NT2/D1 (cell line): Measurements from ENCODE around the gene LDLRAD4.
"Not testable (repeated sequence)": the region's sequence is repeated elsewhere in the genome, so short reads cannot be mapped to it uniquely, and the experiment has no call there.

Experiments used
- DNase-seq: peaks from one replicate; pipeline ENCODE4 v3.0.0-alpha.2; 2011; ENCODE audit warnings: low read depth, low spot score
- H3K27me3 ChIP-seq: 2 replicates; pipeline ENCODE4 v1.6.0; 2011; ENCODE audit warnings: mild to moderate bottlenecking; ENCODE audit not compliant: insufficient read length, insufficient read depth
- H3K36me3 ChIP-seq: 2 replicates; pipeline ENCODE4 v1.6.1; 2011; ENCODE audit warnings: mild to moderate bottlenecking, low read length, mixed read lengths; ENCODE audit not compliant: insufficient read depth, insufficient read length
- H3K4me1 ChIP-seq: 2 replicates; pipeline ENCODE4 v1.5.1; 2011; ENCODE audit not compliant: insufficient read depth, insufficient read length
- H3K4me3 ChIP-seq: 2 replicates; pipeline ENCODE4 v1.5.1; 2011; ENCODE audit warnings: low read depth; ENCODE audit not compliant: insufficient read length
- H3K9ac ChIP-seq: 2 replicates; pipeline ENCODE4 v1.6.0; 2011; ENCODE audit warnings: low read depth; ENCODE audit not compliant: insufficient read length
- H3K9me3 ChIP-seq: 2 replicates; pipeline ENCODE4 v1.5.1; 2011; ENCODE audit warnings: mild to moderate bottlenecking, low read length; ENCODE audit not compliant: insufficient read depth
- SUZ12 ChIP-seq: IDR thresholded peaks from 2 replicates; pipeline ENCODE4 v1.6.1; 2011; ENCODE audit not compliant: insufficient read length, insufficient read depth; ENCODE audit errors: extremely low read depth
- YY1 ChIP-seq: IDR thresholded peaks from 2 replicates; pipeline ENCODE4 v1.6.1; 2011; ENCODE audit not compliant: insufficient read length, insufficient read depth
- ZNF274 ChIP-seq: IDR thresholded peaks from 2 replicates; pipeline ENCODE4 v1.6.1; 2011; ENCODE audit warnings: mild to moderate bottlenecking, low read depth, low read length

LDLRAD4 gene

DNA sequence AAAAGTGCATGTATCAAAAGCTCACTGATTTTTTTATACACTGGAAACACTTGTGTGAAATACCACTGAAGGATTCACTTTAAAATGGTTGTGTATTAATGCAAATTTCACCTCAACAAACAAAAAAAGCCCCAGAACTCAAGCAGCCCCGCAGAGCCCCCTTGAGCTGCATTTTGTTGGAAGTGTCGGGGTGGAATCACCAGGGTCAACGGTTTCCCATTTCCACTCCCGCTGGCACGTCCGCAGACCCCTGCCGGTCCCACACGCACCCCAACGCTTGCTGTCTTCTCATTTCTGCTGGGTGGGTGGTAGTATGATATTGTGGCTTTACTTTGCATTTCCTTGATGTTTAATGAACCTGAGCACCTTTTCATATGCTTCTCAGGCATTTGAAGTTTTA, 268.1 kb downstream of the LDLRAD4 start:
- no peaks in the 10 kb centered on the region for H3K27me3 ChIP-seq
- no peak for DNase-seq

DNA sequence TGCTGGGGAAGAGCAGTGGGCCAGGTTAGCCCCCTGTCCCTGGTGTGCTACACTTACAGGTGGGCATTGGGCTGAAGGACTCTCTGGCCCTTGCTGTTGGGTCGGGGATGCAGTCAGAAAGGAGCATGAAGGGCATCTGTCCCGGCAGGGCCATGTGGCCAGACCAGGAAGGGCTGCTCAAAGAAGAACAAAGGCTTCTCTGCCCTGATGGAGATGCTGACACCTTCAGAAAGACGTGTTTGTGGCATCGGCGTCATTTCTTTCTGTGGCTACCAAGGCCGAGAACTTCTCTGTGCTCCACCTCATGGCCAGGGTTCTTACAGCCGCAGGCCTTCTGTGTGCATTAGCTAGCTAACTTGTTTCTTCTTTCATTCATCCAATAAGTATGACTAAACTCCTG, 268.7 kb downstream of the LDLRAD4 start:
- Histone ChIP-seq H3K27me3 (no peaks in the 10 kb centered on the region), H3K36me3 (no peaks in the 10 kb centered on the region), H3K4me1 (peaks cover 3% of the 10 kb centered on the region), H3K4me3 (no peak overlapping the region), H3K9me3 (no peaks in the 10 kb centered on the region), H3K9ac (no peak overlapping the region)
- DNase-seq: no peak
- no peak for TF ChIP-seq SUZ12
- no peak for TF ChIP-seq ZNF274
- no peak for TF ChIP-seq YY1

More for the DNA sequence above, 268.1 kb downstream of the LDLRAD4 start:
- no peak overlapping the region for H3K9ac ChIP-seq
- TF ChIP-seq ZNF274 (no peak), SUZ12 (no peak), YY1 (no peak)
- no peak overlapping the region for H3K4me3 ChIP-seq
- H3K36me3 ChIP-seq: no peaks in the 10 kb centered on the region
- no peaks in the 10 kb centered on the region for H3K9me3 ChIP-seq
- peaks cover 4% of the 10 kb centered on the region for H3K4me1 ChIP-seq

- no peak for DNase-seq
- H3K9me3 ChIP-seq: no peaks in the 10 kb centered on the region
- no peaks in the 10 kb centered on the region for H3K36me3 ChIP-seq
- H3K9ac ChIP-seq: no peak overlapping the region
- H3K27me3 ChIP-seq: no peaks in the 10 kb centered on the region
- TF ChIP-seq SUZ12 (no peak), YY1 (no peak), ZNF274 (no peak)
- no peak overlapping the region for H3K4me3 ChIP-seq
- H3K4me1 ChIP-seq: peaks cover 3% of the 10 kb centered on the region
Measured at GRCh38 chr18:13488281-13488929, 269.8 kb downstream of the LDLRAD4 start.

DNA sequence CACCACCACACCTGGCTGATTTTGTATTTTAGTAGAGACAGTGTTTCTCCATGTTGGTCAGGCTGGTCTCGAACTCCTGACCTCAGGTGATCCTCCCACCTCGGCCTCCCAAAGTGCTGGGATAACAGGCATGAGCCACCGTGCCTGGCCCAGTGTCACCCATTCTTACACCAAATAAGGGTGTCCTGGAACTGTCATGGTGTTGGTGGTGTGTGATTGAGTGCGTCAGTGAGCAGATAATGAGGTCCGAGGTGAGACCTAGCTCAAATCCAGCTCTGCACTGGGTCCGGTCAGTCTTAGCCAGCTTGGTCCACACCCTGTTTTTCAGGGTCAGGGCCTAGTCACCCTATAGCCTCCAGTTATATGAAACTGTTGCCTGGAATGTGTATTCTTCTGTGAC, 270.7 kb downstream of the LDLRAD4 start:
- not testable (repeated sequence) for H3K9ac ChIP-seq, H3K4me1 ChIP-seq, H3K36me3 ChIP-seq, H3K4me3 ChIP-seq, H3K27me3 ChIP-seq, H3K9me3 ChIP-seq, DNase-seq

- Histone ChIP-seq H3K4me3 (no peak overlapping the region), H3K9ac (no peak overlapping the region), H3K36me3 (no peaks in the 10 kb centered on the region), H3K9me3 (no peaks in the 10 kb centered on the region), H3K4me1 (no peaks in the 10 kb centered on the region), H3K27me3 (no peaks in the 10 kb centered on the region)
- no peak for TF ChIP-seq YY1
- no peak for TF ChIP-seq ZNF274
- no peak for TF ChIP-seq SUZ12
- no peak for DNase-seq
Measured at GRCh38 chr18:13491138-13491537, 272.6 kb downstream of the LDLRAD4 start.

DNA sequence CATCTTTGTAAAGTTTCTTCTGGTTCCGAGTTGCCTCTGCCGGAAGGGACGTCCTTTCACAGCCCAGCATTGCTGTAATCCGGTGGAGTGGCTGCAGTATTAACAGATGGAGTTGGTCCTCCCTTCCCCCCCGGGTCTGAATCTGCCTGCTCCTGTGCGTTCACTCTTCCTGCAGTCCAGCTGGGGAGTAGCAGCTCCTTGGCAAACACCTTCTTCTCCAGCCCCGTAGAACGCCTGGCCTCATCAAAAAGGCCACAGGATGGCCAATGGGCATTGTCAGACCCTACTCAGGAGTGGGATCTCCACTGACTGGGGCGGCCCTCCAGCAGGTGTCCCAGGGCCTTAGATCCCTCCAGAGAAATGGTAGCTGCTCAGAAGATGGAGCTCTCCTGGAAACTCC, 273.8 kb downstream of the LDLRAD4 start:
- no peak overlapping the region for H3K4me3 ChIP-seq
- TF ChIP-seq SUZ12 (no peak), YY1 (no peak), ZNF274 (no peak)
- no peaks in the 10 kb centered on the region for H3K36me3 ChIP-seq
- H3K4me1 ChIP-seq: no peaks in the 10 kb centered on the region
- no peaks in the 10 kb centered on the region for H3K27me3 ChIP-seq
- H3K9ac ChIP-seq: no peak overlapping the region
- DNase-seq: no peak
- peaks cover under 1% of the 10 kb centered on the region; the same call in 1 of the 2 replicates for H3K9me3 ChIP-seq

DNA sequence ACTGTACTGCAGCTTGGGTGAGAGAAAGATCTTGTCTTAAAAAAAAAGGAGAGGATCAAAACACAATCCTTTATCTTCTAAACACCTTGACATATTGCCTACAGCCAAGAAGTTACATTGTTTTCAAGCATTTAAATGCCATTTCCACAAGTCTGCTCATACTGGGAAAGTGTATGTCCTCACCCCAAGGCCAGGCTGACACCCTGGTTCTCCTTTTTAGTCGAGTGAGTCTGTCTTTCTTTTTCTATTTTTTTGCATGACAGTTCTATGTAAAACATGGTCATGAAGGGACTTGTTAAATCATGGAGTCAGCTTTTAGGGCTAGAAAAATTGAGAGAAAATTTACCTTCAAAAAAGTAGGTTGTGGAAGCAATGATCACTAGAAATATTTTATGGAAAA, 274.5 kb downstream of the LDLRAD4 start:
- H3K9ac ChIP-seq: no peak overlapping the region

GRCh38 chr18:13493725-13494124, 275.2 kb downstream of the LDLRAD4 start:
- H3K36me3 ChIP-seq: peaks cover 8% of the 10 kb centered on the region
- H3K9ac ChIP-seq: no peak overlapping the region
- no peak for TF ChIP-seq YY1
- TF ChIP-seq ZNF274: no peak
- TF ChIP-seq SUZ12: no peak
- no peaks in the 10 kb centered on the region for H3K4me1 ChIP-seq
- H3K9me3 ChIP-seq: peaks cover 14% of the 10 kb centered on the region
- no peak overlapping the region for H3K4me3 ChIP-seq
- H3K27me3 ChIP-seq: no peaks in the 10 kb centered on the region
- no peak for DNase-seq

More for the DNA sequence above, 274.5 kb downstream of the LDLRAD4 start:
- Histone ChIP-seq H3K27me3 (no peaks in the 10 kb centered on the region), H3K4me3 (no peak overlapping the region), H3K36me3 (peaks cover 4% of the 10 kb centered on the region), H3K9me3 (peaks cover 8% of the 10 kb centered on the region), H3K4me1 (no peaks in the 10 kb centered on the region)
- DNase-seq: no peak
- TF ChIP-seq YY1: no peak
- no peak for TF ChIP-seq ZNF274
- no peak for TF ChIP-seq SUZ12
